Immature natural killer cell (primary cell): ENCODE measurements around the gene FFAR3. TPM values are rescaled to one million over a fixed set of nuclear protein-coding genes. Genes with fewer than 3 reads are reported as not detected.

Experiments
- DNase-seq, 3 donors: peaks; one replicate each; pipeline ENCODE4 v3.0.0; 2022; ENCODE audit warnings: mixed read lengths in 1 of 3
- H3K27ac Mint-ChIP-seq, 6 donors: one replicate each; pipeline ENCODE4 v1.8.0; 2020; ENCODE audit warnings: mixed read lengths in 6 of 6, mild to moderate bottlenecking in 5 of 6, inconsistent platforms in 4 of 6, moderate library complexity in 3 of 6
- H3K27me3 Mint-ChIP-seq, 3 donors: one replicate each; pipeline ENCODE4 v1.8.0; 2020 to 2021; ENCODE audit warnings: low read depth in 3 of 3, mild to moderate bottlenecking in 3 of 3, mixed read lengths in 3 of 3, moderate library complexity in 3 of 3, inconsistent platforms in 1 of 3
- H3K36me3 Mint-ChIP-seq, 3 donors: one replicate each; pipeline ENCODE4 v1.8.0; 2020; ENCODE audit warnings: mixed read lengths in 3 of 3, inconsistent platforms in 2 of 3, mild to moderate bottlenecking in 2 of 3
- H3K4me1 Mint-ChIP-seq, 2 donors: one replicate each; pipeline ENCODE4 v1.8.0; 2020; ENCODE audit warnings: inconsistent platforms in 2 of 2, mild to moderate bottlenecking in 2 of 2, mixed read lengths in 2 of 2, moderate library complexity in 1 of 2
- H3K4me3 Mint-ChIP-seq, 5 donors: one replicate each; pipeline ENCODE4 v1.8.0; 2020; ENCODE audit warnings: mild to moderate bottlenecking in 5 of 5, mixed read lengths in 5 of 5, inconsistent platforms in 3 of 5, moderate library complexity in 3 of 5
- H3K9me3 Mint-ChIP-seq, 6 donors: one replicate each; pipeline ENCODE4 v1.8.0; 2020; ENCODE audit warnings: mild to moderate bottlenecking in 6 of 6, mixed read lengths in 6 of 6, inconsistent platforms in 4 of 6, moderate library complexity in 3 of 6
- polyA plus RNA-seq, 3 donors: library from polyadenylated mRNA; unstranded; fragments of 300-500 nt; fragmentation: Illumina TruSeq; gene quantifications; one replicate each; pipeline ENCODE4 v1.2.3, GENCODE V29; 2021

Gene FFAR3
- polyA plus RNA-seq, 3 donors from 2014 or later, result not detected

GRCh38 chr19:35318679-35319448 lies 39.4 kb upstream of the FFAR3 start:
- peaks cover 0 to 13% (median 2%) of the 10 kb centered on the region in 3 donors for H3K27me3 Mint-ChIP-seq
- H3K9me3 Mint-ChIP-seq, result no peaks in the 10 kb centered on the region
- peak overlapping the region in 1 of 6 donors; percentile 52 for H3K27ac Mint-ChIP-seq
- DNase-seq, result no peak
- no peak overlapping the region for H3K4me3 Mint-ChIP-seq
- peaks cover 0 to 7% of the 10 kb centered on the region in 2 donors for H3K4me1 Mint-ChIP-seq
- H3K36me3 Mint-ChIP-seq, result peaks cover 0 to 3% (median 0%) of the 10 kb centered on the region in 3 donors

GRCh38 chr19:35320065-35320713 lies 38.1 kb upstream of the FFAR3 start:
- Mint-ChIP-seq H3K27me3 (peaks cover 2 to 13% (median 3%) of the 10 kb centered on the region in 3 donors), H3K4me1 (peaks cover 0 to 7% of the 10 kb centered on the region in 2 donors), H3K4me3 (no peak overlapping the region), H3K36me3 (peaks cover 0 to 3% (median 0%) of the 10 kb centered on the region in 3 donors), H3K9me3 (no peaks in the 10 kb centered on the region), H3K27ac (no peak overlapping the region)
- no peak for DNase-seq

GRCh38 chr19:35321291-35321690 lies 37.0 kb upstream of the FFAR3 start:
- Mint-ChIP-seq H3K27ac (no peak overlapping the region), H3K9me3 (no peaks in the 10 kb centered on the region), H3K4me1 (peaks cover 0 to 7% of the 10 kb centered on the region in 2 donors), H3K4me3 (no peak overlapping the region), H3K27me3 (peaks cover 2 to 10% (median 8%) of the 10 kb centered on the region in 3 donors), H3K36me3 (peaks cover 0 to 3% (median 0%) of the 10 kb centered on the region in 3 donors)
- DNase-seq, result no peak

GRCh38 chr19:35322014-35322413 lies 36.2 kb upstream of the FFAR3 start:
- H3K27me3 Mint-ChIP-seq, result peaks cover 2 to 12% (median 8%) of the 10 kb centered on the region in 3 donors
- H3K4me3 Mint-ChIP-seq, result no peak overlapping the region
- H3K4me1 Mint-ChIP-seq, result peaks cover 0 to 7% of the 10 kb centered on the region in 2 donors
- DNase-seq, result no peak
- no peaks in the 10 kb centered on the region for H3K9me3 Mint-ChIP-seq
- no peak overlapping the region for H3K27ac Mint-ChIP-seq
- peaks cover 0 to 3% (median 0%) of the 10 kb centered on the region in 3 donors for H3K36me3 Mint-ChIP-seq

GRCh38 chr19:35327642-35328041 lies 30.6 kb upstream of the FFAR3 start:
- DNase-seq, result no peak
- H3K27me3 Mint-ChIP-seq, result peaks cover 11 to 13% (median 12%) of the 10 kb centered on the region in 3 donors
- H3K9me3 Mint-ChIP-seq, result no peaks in the 10 kb centered on the region
- no peak overlapping the region for H3K4me3 Mint-ChIP-seq
- H3K27ac Mint-ChIP-seq, result no peak overlapping the region
- no peaks in the 10 kb centered on the region for H3K4me1 Mint-ChIP-seq
- H3K36me3 Mint-ChIP-seq, result no peaks in the 10 kb centered on the region

GRCh38 chr19:35328851-35329285 lies 29.4 kb upstream of the FFAR3 start, which contains the start of gene CD22:
Gene CD22, plus strand, starts transcription at chr19:35329187. Its CDS starts 2,854 bp downstream, at chr19:35332041.
- Mint-ChIP-seq H3K27me3 (peaks cover 10 to 15% (median 14%) of the 10 kb centered on the region in 3 donors), H3K27ac (no peak within 1 kb of the TSS), H3K36me3 (no peaks in the 10 kb centered on the region), H3K9me3 (no peaks in the 10 kb centered on the region), H3K4me3 (no peak within 1 kb of the TSS), H3K4me1 (no peaks in the 10 kb centered on the region)
- no peak for DNase-seq

- Mint-ChIP-seq H3K4me1 (no peaks in the 10 kb centered on the region), H3K9me3 (no peaks in the 10 kb centered on the region), H3K36me3 (no peaks in the 10 kb centered on the region), H3K4me3 (no peak overlapping the region), H3K27me3 (peaks cover 10 to 14% (median 13%) of the 10 kb centered on the region in 3 donors), H3K27ac (no peak overlapping the region)
- DNase-seq, result no peak
These were observed 28.9 kb upstream of the FFAR3 start for GRCh38 chr19:35329323-35329722.

GRCh38 chr19:35330475-35330874 lies 27.8 kb upstream of the FFAR3 start:
- no peaks in the 10 kb centered on the region for H3K4me1 Mint-ChIP-seq
- no peak overlapping the region for H3K27ac Mint-ChIP-seq
- H3K4me3 Mint-ChIP-seq, result no peak overlapping the region
- no peaks in the 10 kb centered on the region for H3K36me3 Mint-ChIP-seq
- H3K9me3 Mint-ChIP-seq, result no peaks in the 10 kb centered on the region
- no peak for DNase-seq
- H3K27me3 Mint-ChIP-seq, result peaks cover 12 to 14% (median 13%) of the 10 kb centered on the region in 3 donors

GRCh38 chr19:35331551-35332214 lies 26.6 kb upstream of the FFAR3 start:
- no peaks in the 10 kb centered on the region for H3K4me1 Mint-ChIP-seq
- H3K4me3 Mint-ChIP-seq, result no peak overlapping the region
- no peaks in the 10 kb centered on the region for H3K9me3 Mint-ChIP-seq
- DNase-seq, result no peak
- peaks cover 10 to 14% (median 13%) of the 10 kb centered on the region in 3 donors for H3K27me3 Mint-ChIP-seq
- no peaks in the 10 kb centered on the region for H3K36me3 Mint-ChIP-seq
- H3K27ac Mint-ChIP-seq, result no peak overlapping the region

- DNase-seq, result no peak
- Mint-ChIP-seq H3K36me3 (no peaks in the 10 kb centered on the region), H3K27me3 (peaks cover 8 to 14% (median 10%) of the 10 kb centered on the region in 3 donors), H3K9me3 (no peaks in the 10 kb centered on the region), H3K4me1 (no peaks in the 10 kb centered on the region), H3K4me3 (no peak overlapping the region), H3K27ac (no peak overlapping the region)
These were observed 25.4 kb upstream of the FFAR3 start for GRCh38 chr19:35332817-35333216.

GRCh38 chr19:35334144-35334753 lies 24.0 kb upstream of the FFAR3 start:
- no peak for DNase-seq
- no peaks in the 10 kb centered on the region for H3K4me1 Mint-ChIP-seq
- H3K4me3 Mint-ChIP-seq, result no peak overlapping the region
- H3K27ac Mint-ChIP-seq, result no peak overlapping the region
- peaks cover 7 to 14% (median 8%) of the 10 kb centered on the region in 3 donors for H3K27me3 Mint-ChIP-seq
- no peaks in the 10 kb centered on the region for H3K36me3 Mint-ChIP-seq
- no peaks in the 10 kb centered on the region for H3K9me3 Mint-ChIP-seq

- H3K9me3 Mint-ChIP-seq, result no peaks in the 10 kb centered on the region
- H3K36me3 Mint-ChIP-seq, result no peaks in the 10 kb centered on the region
- H3K4me1 Mint-ChIP-seq, result no peaks in the 10 kb centered on the region
- H3K4me3 Mint-ChIP-seq, result no peak overlapping the region
- H3K27ac Mint-ChIP-seq, result no peak overlapping the region
- DNase-seq, result no peak
- peaks cover 5 to 6% (median 6%) of the 10 kb centered on the region in 3 donors for H3K27me3 Mint-ChIP-seq
These were observed 21.9 kb upstream of the FFAR3 start for GRCh38 chr19:35336166-35336955.
